Left renal pelvis (tissue), 4 donors: Measurements from ENCODE around the gene ZNF546. TPM values are rescaled to one million over a fixed set of nuclear protein-coding genes. Genes with fewer than 3 reads are reported as not detected.
"Not testable (repeated sequence)": the region's sequence is repeated elsewhere in the genome, so short reads cannot be mapped to it uniquely, and the experiment has no call there.

ENCODE experiments used
- DNase-seq, 4 donors: peaks; one replicate each; pipeline ENCODE4 v3.0.0-alpha.2; 2013; ENCODE audit warnings: low read depth in 4 of 4, low spot score in 3 of 4
- polyA plus RNA-seq, 4 donors: library from polyadenylated mRNA; unstranded; fragments of 120-200 nt; gene quantifications; one replicate each; pipeline ENCODE4 v1.2.1, GENCODE V29; 2013; ENCODE audit not compliant: insufficient read length in 4 of 4

Gene ZNF546
- polyA plus RNA-seq, 4 donors = 5.8 to 10.1 (median 7.1) TPM

DNA sequence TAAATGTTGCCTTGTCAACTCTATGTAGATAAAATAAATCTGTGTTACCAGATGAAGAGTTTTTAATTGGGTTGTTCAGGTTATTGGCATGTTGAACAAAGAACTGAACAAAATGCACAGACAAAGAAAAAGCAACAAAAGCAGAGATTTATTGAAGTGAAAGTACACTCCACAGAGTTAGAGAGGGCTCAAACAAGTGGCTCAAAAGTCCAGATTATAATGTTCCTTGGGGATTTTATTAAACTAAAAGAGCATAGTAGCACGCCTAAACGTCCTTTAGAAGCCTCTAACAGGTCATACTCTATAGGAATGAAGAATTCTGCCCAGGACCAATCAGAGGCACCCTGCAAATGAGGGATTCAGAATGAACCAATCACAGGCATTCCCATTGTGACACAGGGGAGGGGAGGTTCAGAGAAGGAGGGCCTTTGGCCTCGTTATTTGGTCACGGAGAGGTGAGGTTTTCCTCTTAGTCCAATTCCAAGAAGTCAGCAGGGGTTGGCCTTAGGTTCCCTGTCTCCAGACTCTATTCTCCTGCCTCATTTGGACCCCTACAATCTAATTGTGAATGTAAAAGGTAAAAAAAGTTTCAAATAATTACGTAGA, 13.1 kb upstream of the ZNF546 start:
- no peak for DNase-seq

DNA sequence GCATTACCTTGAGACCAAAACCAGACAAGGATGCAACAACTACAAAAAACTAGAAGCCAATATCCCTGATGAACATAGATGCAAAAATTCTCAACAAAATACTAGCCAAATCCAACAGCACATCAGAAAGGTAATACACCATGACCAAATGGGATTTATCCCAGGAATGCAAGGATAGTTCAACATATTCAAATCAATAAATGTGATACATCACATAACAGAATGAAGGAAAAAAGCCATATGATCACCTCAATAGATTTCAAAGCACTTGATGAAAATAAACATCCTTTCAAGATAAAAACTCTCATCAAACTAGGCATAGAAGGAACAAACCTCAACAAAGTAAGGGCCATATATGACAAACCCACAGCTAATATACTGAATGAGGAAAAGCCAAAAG, 10.2 kb upstream of the ZNF546 start:
- no peak for DNase-seq

- DNase-seq = no peak
Observed at GRCh38 chr19:39987167-39987566, 9.7 kb upstream of the ZNF546 start.

GRCh38 chr19:39987596-39987995, 9.3 kb upstream of the ZNF546 start:
- no peak for DNase-seq

DNA sequence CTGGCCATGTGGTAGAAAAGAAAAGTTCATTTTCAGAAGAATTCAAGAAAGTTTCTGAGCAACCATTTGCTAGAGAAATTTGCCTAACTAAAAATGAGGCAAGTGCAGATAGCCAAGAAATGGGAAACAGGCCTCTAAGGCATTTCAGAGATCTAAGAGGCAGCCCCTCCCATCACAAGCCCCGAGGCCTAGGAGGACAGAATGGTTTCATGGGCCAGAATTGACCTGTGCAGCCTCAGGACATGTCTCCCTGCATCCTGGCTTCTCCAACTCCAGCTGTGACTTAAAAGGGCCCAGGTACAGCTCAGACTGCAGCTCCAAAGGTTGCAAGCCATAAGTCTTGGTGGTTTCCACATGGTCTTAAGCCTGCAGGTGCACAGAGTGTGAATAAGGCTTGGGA, 3.3 kb upstream of the ZNF546 start:
- no peak for DNase-seq

DNA sequence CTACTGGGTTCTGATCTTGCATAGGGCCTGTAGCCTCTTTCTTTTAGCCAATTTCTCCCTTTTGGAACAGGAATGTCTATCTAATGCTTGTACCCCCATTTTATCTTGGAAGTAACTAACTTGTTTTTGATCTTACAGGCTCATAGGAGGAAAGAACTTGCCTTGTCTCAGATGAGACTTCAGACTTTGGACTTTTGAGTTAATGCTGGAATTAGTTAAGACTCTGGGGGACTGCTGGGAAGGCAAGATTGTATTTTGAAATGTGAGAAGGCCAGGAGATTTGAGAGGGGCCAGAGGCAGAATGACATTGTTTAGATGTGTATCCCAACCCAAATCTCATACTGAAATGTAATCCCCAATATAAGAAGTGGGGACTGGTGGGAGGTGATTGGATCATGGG, 2.5 kb upstream of the ZNF546 start:
- no peak for DNase-seq

DNA sequence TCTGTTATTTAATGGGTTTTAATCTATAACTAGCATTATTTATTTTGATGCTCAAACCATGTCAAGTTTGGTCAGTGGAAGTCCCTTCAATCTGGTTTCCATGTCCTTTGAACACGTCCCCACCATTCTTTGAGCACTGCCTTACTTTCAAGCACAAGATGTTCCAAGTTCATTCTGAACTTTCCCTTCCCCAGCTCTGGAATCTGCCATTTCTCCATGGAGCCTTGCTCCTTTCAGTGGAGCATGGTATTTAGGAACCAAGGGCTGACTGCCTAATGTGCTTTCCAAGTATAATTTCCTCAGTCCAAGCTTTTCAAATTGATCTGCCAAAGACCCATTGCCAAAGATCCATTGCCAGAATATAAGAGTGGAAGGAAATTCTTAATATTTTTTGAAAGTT, 1.1 kb upstream of the ZNF546 start:
- no peak for DNase-seq

DNA sequence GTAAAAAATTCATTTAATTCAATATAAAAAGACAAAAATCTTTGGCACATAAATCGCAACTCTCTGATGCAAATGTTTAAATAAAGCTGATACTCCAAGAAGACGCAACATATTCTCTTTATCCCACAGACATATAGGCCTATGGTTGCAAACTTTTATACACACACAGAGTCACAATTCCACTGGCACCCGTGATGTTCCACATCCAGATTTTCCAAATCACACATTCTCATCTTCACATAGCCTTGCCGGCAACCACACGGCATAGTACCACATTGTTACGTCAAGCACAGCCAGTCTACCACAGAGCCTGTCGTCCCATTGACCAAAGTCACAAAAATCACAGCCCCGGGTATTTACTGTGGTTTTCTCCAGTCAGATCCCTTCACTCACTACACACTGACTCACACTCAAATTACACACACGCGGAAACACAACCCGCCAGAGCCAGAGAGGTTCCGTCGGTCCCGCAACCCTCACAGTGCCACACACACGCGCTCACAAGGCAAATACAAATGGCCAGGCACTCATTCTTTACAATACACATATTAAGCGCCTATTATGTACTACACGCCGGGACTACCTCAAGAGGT, 546 bp upstream of the ZNF546 start:
- DNase-seq = peak in 1 of 4 donors; percentile 12

GRCh38 chr19:39997638-39998216, 867 bp downstream of the ZNF546 start:
- DNase-seq = no peak

GRCh38 chr19:39998501-39998900, 1.6 kb downstream of the ZNF546 start:
- DNase-seq = no peak

- DNase-seq = no peak
Observed at GRCh38 chr19:40005691-40006272, 8.9 kb downstream of the ZNF546 start.

DNA sequence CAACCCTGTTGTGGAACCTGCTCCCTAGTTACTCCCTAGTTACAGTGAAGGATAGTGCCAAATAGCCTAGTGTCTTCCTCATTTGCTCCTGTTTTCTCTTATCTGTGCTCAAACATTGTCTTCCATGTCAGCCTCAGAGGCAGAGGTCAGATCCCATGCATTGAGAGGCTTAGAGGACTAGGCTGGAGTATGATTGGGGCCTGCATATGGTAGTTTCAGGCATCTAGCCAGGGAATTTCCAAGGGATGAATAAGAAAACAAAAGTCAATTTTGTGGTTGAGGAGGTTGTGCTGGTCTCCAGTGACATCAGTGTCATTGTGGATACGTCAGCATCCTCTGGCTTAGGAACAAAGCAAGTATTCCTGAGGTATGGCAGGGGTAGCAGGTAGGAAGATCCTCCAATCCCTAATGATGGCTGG, 9.4 kb downstream of the ZNF546 start:
- DNase-seq = no peak

DNA sequence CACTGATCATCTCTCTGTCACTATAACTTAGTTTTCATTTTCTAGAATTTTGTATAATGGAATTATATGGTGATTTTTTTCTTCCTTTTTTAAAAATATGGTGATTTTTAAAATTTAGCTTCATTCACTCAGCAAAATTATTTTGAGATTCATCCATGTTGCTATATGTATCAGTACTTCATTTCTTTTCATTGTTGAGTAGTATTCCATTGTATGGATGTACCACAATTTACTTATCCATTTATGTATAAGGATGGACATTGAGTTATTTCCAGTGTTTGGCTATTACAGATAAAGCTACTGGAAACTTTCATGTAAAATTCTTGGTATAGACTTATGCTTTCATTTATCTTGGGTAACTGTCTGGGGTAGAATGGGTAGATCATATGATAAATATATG, 12.8 kb downstream of the ZNF546 start:
- no peak for DNase-seq

DNA sequence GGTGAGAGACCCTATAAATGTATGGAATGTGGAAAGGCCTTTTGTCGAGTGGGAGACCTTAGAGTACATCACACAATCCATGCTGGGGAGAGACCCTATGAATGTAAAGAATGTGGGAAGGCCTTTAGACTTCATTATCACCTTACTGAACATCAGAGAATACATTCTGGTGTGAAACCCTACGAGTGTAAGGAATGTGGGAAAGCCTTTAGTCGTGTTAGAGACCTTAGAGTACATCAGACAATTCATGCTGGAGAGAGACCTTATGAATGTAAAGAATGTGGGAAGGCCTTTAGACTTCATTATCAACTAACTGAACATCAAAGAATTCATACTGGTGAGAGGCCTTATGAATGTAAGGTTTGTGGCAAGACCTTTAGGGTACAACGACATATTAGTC, 17.1 kb downstream of the ZNF546 start:
- no peak for DNase-seq

- no peak for DNase-seq
Observed at GRCh38 chr19:40023969-40024368, 27.1 kb downstream of the ZNF546 start.

DNA sequence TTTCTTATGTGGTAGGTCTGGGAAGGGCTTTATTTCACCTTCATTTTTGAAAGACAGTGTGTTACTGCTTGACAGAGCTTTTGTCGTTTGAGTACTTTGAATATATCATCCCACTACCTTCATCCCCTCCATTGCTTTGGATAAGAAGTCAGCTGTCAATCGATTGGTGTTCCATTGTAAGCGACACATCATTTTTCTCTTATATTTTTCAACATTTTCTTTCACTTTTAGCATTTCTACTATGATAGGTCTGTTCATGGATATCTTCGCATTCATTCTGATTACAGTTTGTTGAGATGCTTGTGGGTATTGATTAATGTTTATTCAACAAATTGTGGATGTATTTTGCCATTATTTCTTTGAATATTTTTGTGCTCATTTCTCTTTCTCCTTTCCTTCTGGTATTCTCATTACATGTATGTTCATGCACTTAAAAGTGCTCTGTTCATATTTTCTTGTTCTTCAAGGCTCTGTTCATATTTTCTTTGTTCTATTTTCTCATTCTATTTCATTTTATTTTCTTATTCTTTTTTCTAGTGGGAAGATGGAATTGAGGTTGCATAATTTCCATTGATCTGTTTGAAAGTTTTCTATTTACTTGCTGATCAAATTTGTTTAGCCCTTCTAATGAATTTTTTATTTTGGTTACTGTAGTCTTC, 29.2 kb downstream of the ZNF546 start:
- no peak for DNase-seq

- DNase-seq = no peak
Observed at GRCh38 chr19:40026597-40026970, 29.7 kb downstream of the ZNF546 start.

DNA sequence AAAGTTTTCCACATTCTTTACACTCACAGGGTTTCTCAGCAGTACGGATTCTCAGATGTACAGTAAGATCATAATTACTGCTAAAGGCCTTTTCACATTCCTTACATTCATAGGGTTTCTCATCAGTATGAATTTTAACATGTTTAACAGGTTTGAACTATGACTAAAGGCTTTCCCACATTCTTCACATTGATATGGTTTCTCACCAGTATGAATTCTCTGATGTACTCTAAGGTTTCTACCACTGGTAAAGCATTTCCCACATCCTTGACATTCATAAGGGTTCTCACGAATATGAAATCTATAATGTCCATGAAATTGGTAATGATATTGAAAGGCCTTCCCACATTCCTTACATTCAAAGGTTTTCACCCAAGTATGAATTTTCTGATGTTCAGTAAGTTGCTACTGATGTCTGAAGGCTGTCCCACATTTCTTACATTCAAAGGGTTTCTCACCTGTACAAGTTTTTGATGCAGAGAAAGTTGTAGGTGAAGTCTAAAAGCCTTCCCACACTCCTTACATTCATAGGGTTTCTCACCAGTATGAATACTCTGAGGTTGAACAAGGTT, 37.2 kb downstream of the ZNF546 start:
- DNase-seq = no peak

DNA sequence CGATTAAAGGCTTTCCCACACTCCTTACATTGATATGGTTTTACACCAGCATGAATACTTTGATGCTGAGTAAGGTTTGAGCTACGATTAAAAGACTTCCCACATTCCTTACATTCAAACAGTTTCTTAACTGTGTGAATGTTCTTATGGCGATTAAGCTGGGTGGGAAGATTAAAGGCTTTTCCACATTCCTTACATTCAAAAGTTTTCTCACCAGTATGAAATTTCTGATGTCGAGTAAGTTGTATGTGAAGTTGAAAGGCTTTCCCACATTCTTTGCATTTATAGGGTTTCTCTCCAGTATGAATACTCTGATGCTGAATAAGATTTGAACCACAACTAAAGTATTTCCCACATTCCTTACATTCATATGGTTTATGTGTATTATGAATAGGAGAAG, 39.1 kb downstream of the ZNF546 start:
- DNase-seq = no peak

DNA sequence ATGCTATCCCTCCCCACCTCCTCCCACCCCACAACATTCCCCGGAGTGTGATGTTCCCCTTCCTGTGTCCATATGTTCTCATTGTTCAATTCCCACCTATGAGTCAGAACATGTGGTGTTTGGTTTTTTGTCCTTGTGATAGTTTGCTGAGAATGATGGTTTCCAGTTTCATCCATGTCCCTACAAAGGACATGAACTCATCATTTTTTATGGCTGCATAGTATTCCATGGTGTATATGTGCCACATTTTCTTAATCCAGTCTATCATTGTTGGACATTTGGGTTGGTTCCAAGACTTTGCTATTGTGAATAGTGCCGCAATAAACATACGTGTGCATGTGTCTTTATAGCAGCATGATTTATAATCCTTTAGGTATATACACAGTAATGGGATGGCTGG, 41.2 kb downstream of the ZNF546 start:
- not testable (repeated sequence) for DNase-seq

GRCh38 chr19:40041718-40042117, 44.9 kb downstream of the ZNF546 start:
- DNase-seq = not testable (repeated sequence)
